Measurements from ENCODE around the gene FAM76A.
"Not testable (repeated sequence)": the region's sequence is repeated elsewhere in the genome, so short reads cannot be mapped to it uniquely, and the experiment has no call there.

The FAM76A gene

GRCh38 chr1:27725374-27726172, at the start of gene FAM76A:
Gene FAM76A, plus strand, starts transcription at chr1:27725961. Its CDS starts 120 bp downstream, at chr1:27726081.
- DNase-seq (ENCODE audit: low spot score): peak; percentile 99

DNA sequence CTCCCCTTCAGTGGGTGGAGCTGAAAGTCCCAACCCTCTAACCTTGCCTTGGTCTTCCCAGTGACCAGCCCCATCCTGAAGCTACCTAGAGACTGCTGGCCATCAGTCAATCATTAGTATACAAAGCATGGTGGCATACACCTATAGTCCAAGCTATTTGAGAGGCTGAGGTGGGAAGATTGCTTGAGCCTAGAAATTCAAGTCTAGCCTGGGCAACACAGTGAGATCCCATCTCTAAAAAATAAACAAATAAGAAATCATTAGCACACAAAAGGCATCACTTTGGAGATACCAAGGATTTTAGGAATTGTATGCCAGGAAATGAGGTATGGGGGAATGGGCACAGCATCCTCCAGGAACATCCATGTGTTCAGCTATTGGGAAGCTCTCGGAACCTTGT, 49.4 kb upstream of the FAM76A start:
- DNase-seq (ENCODE audit: low spot score): no peak

- no peak for DNase-seq (ENCODE audit: low spot score)
These were observed 47.0 kb upstream of the FAM76A start for GRCh38 chr1:27678747-27679146.

GRCh38 chr1:27680225-27680791, 45.5 kb upstream of the FAM76A start:
- not testable (repeated sequence) for DNase-seq (ENCODE audit: low spot score)

GRCh38 chr1:27681580-27681979, 44.2 kb upstream of the FAM76A start:
- DNase-seq (ENCODE audit: low spot score): not testable (repeated sequence)

GRCh38 chr1:27682351-27682944, 43.3 kb upstream of the FAM76A start:
- no peak for DNase-seq (ENCODE audit: low spot score)

GRCh38 chr1:27684176-27684575, 41.6 kb upstream of the FAM76A start:
- DNase-seq (ENCODE audit: low spot score): no peak

GRCh38 chr1:27686223-27686990, 39.4 kb upstream of the FAM76A start:
- no peak for DNase-seq (ENCODE audit: low spot score)

DNA sequence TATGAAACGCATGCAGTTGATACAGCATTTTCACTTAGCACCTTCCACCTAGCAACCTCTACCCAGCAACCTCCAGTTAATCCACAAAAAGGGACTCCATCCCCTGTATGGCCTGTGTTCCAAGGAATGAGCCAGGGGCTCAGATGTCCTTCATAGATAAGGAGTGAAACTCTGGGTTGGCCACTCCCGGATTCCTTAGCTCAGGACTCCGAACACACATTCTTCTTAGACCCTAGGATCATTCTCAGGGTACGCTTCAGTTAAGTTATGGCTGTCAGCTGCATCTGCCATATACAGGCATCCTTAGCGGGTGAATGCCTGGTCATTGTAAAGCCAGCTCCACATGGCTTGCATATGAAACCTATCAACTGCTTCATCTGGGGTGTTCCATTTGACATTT, 37.9 kb upstream of the FAM76A start:
- no peak for DNase-seq (ENCODE audit: low spot score)

DNA sequence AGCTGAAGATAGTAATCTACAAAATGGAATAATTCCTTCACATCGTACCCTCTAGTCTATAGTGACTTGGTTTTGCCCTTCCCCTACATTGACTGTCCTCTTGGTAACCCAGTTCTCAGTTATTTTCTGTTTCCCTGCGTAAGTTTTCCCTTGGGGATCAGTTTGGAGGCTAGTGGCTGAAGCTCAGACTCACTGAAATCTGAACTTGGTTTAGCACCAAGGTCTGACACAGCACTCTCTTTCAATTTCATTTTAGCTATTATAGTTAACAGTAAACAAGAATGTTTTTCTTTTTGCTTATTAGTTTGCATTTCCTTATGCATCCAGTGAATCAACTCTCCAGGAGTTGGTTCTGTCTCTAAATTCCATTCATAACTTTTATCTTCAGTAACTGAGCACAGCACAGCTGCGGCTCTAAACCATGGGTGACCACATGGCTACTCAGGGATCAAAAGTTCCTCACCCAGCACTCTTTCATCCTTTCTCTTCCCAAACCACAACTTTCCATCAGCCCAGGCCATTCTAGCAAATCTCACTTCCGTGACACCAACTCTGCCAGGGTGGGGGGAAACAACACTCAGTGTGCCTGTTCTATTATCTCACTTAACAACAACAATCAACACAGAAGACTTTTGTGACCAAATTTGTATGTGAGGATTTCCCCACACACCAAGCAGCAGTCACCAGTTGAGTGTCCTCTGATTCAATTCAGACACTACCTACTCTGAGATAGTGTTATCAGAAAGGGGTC, 36.2 kb upstream of the FAM76A start:
- no peak for DNase-seq (ENCODE audit: low spot score)

- no peak for DNase-seq (ENCODE audit: low spot score)
These were observed 35.6 kb upstream of the FAM76A start for GRCh38 chr1:27690183-27690582.

- DNase-seq (ENCODE audit: low spot score): not testable (repeated sequence)
These were observed 28.9 kb upstream of the FAM76A start for GRCh38 chr1:27696835-27697234.

DNA sequence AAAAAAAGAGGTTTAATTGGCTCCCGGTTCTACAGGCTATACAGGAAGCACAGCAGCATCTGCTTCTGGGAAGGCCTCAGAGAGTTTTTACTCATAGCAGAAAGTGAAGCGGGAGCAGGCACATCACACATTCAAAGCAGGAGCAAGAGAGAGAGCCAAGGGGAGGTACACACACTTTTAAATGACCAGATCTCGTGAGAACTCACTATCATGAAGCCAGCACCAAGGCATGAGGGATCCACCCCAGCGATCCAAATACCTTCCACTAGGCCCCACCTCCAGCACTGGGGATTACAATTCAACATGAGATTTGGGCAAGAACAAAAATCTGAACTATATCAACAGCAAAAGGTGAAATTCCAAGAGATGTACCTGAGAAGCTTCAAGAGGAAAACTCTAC, 20.8 kb upstream of the FAM76A start:
- no peak for DNase-seq (ENCODE audit: low spot score)

GRCh38 chr1:27705545-27705944, 20.2 kb upstream of the FAM76A start:
- no peak for DNase-seq (ENCODE audit: low spot score)

- no peak for DNase-seq (ENCODE audit: low spot score)
These were observed 15.2 kb upstream of the FAM76A start for GRCh38 chr1:27710574-27710973.

- no peak for DNase-seq (ENCODE audit: low spot score)
These were observed 12.5 kb upstream of the FAM76A start for GRCh38 chr1:27713139-27713725.

DNA sequence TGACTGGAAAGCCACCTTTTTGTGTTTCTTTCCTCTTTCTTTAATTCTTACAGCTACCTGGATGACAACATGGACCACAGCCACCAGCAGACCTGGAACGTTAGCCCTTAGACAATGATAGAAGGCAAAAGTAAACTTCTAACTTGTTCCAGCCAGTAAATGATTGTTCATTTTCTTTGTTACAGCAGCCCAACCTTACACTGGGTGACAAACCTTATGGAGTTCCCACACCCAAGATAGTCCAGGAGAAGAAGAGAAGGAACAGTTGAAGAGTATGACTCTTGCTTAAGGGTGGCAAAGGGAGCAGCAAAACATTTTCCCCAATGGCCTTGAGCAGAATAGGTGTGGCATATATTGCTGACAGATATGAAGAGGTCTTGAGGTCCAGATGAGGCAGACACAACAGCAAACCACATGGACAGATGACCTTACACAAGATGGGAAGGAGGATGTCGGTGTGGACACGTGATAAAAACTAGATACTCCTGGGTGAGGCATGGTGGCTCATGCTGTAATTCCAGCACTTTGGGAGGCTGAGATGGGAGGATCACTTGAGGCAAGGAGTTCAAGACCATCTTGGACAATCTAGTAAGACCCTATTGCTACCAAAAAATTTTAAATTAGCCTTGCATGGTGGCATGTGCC, 11.8 kb upstream of the FAM76A start:
- DNase-seq (ENCODE audit: low spot score): no peak

DNA sequence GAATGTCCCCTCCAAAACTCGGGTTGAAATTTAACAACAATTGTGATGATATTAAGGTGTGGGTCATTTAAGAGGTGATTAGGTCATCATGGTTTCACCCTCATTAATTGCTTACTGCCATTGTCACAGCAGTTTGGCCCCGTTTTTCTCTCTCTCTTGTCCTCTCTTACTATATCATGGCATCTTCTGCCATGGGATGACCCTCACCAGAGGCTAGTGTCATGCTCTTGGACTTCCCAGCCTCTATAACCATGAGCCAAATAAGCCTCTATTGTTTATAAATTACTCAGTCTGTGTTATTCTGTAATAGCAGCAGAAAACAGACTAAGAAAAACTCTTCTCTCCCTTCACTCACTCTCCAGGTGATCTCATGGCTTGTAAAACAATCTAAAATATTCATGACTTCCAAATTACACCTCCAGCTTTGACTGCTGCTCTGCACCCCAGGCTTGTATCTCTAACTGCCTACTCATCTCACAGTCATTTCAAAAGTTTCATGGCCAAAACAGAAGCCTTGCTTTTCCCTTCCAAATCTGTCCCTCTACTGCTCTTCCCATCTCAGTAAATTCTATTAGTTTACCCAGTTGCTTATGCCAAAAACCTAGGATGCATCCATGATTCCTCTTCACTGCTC, 9.4 kb upstream of the FAM76A start:
- no peak for DNase-seq (ENCODE audit: low spot score)

- DNase-seq (ENCODE audit: low spot score): no peak
These were observed 6.2 kb upstream of the FAM76A start for GRCh38 chr1:27719286-27720251.

Measured in kidney capillary endothelial cell (primary cell).